NOMO-1 treated with dmso at 0.1 percent for 144 hours (cell line): Measurements from ENCODE around the gene ATG12.
"Not testable (repeated sequence)": the region's sequence is repeated elsewhere in the genome, so short reads cannot be mapped to it uniquely, and the experiment has no call there.

Experiments used
- DNase-seq: peaks from one replicate; lab custom pipeline; 2025; ENCODE audit not compliant: unreplicated experiment; lab: John Stamatoyannopoulos, UW

ATG12 gene

GRCh38 chr5:115843444-115844130 is 2.2 kb upstream of the ATG12 start:
- DNase-seq = no peak

- no peak for DNase-seq
Observed at GRCh38 chr5:115842952-115843351, 1.6 kb upstream of the ATG12 start.

- DNase-seq = peak; percentile 29
Observed at GRCh38 chr5:115842089-115842935, 947 bp upstream of the ATG12 start.

GRCh38 chr5:115840873-115841272 is 492 bp downstream of the ATG12 start:
- no peak for DNase-seq

GRCh38 chr5:115838885-115839518 is 2.4 kb downstream of the ATG12 start:
- DNase-seq = peak; percentile 38

- DNase-seq = no peak
Observed at GRCh38 chr5:115835481-115835880, 5.9 kb downstream of the ATG12 start.

- DNase-seq = no peak
Observed at GRCh38 chr5:115831163-115831768, 10.1 kb downstream of the ATG12 start.

- DNase-seq = no peak
Observed at GRCh38 chr5:115829913-115830312, 11.5 kb downstream of the ATG12 start.

- no peak for DNase-seq
Observed at GRCh38 chr5:115825948-115826347, 15.4 kb downstream of the ATG12 start.

- DNase-seq = not testable (repeated sequence)
Observed at GRCh38 chr5:115824983-115825382, 16.4 kb downstream of the ATG12 start.

GRCh38 chr5:115820846-115821245 is 20.5 kb downstream of the ATG12 start:
- no peak for DNase-seq

- DNase-seq = no peak
Observed at GRCh38 chr5:115818821-115819220, 22.5 kb downstream of the ATG12 start.

- DNase-seq = no peak
Observed at GRCh38 chr5:115817386-115817785, 24.0 kb downstream of the ATG12 start.

GRCh38 chr5:115816226-115817081 is 24.9 kb downstream of the ATG12 start, which contains the start of gene CDO1:
Gene CDO1, minus strand, starts transcription at chr5:115816659. Its CDS starts 262 bp downstream, at chr5:115816397.
- no peak for DNase-seq

- DNase-seq = no peak
Observed at GRCh38 chr5:115815693-115816225, 25.6 kb downstream of the ATG12 start.

GRCh38 chr5:115815006-115815692 is 26.2 kb downstream of the ATG12 start:
- no peak for DNase-seq

- no peak for DNase-seq
Observed at GRCh38 chr5:115813719-115814118, 27.6 kb downstream of the ATG12 start.

- no peak for DNase-seq
Observed at GRCh38 chr5:115812372-115812771, 29.0 kb downstream of the ATG12 start.

- DNase-seq = no peak
Observed at GRCh38 chr5:115811406-115811805, 30.0 kb downstream of the ATG12 start.

- no peak for DNase-seq
Observed at GRCh38 chr5:115810761-115811160, 30.6 kb downstream of the ATG12 start.
